ENCODE results near the gene EIF4EBP3. TPM values are rescaled to one million over a fixed set of nuclear protein-coding genes. Genes with fewer than 3 reads are reported as not detected.

The EIF4EBP3 gene
- total RNA-seq, 1 experiment from 2014 or later = 7.7 TPM

DNA sequence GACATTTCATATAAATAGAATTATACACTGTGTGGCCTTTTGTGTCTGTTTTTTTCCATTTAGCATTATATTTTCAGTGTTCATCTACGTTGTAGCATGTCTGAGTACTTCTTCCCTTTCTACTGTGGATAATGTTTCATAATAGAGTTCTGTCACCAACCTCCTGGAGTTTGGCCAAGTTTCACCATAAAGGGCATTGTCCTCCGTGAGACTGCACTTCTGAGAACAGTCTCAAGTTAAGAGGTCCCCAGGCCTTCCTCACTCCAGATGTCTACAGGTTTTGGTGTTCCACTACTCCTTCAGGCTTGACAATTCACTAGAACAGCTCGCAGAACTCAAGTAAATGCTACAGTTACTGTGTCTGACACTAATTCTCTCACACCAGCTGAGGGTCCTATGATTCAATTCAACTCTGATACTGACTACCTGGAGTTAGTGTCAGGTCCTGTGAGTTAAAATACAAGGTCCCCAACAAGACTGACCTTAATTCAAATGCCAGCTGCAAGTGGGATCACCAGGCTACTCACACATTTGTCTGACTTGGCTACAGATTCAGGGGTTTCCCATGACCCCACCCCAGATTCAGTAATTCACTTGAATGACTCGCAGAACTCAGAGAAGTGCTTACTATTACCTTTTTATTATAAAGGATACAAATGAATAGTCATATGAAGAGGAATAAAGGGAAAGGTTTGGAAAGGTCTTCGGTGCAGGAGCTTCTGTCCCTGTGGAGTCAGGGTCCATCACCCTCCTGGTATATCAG, 48.3 kb downstream of the EIF4EBP3 start:
- no peak overlapping the region for H3K9ac ChIP-seq (ENCODE audit: extremely low read depth, insufficient read length, low read length)
- H3K23ac ChIP-seq (ENCODE audit: insufficient read length, low read depth, low read length) = no peak overlapping the region
- H3K4me1 ChIP-seq (ENCODE audit: insufficient read depth, low read length) = no peaks in the 10 kb centered on the region
- H3K79me2 ChIP-seq (ENCODE audit: insufficient read depth, low read length) = no peaks in the 10 kb centered on the region
- H3K23me2 ChIP-seq (ENCODE audit: insufficient read length, low read depth, low read length, poor library complexity, severe bottlenecking) = no peaks in the 10 kb centered on the region
- H3K9me3 Mint-ChIP-seq = no peaks in the 10 kb centered on the region; a peak in 1 of 5 replicates
- no CpG with 5 or more reads among the region's 5 CpGs for WGBS (ENCODE audit: extremely low coverage, insufficient read length, low lambda C conversion rate)
- H2AFZ ChIP-seq (ENCODE audit: low read length) = no peak overlapping the region
- H3K4me2 ChIP-seq (ENCODE audit: insufficient read depth, insufficient read length, low read length) = no peak overlapping the region
- no peaks in the 10 kb centered on the region for H3K36me3 Mint-ChIP-seq (ENCODE audit: insufficient read depth in 1 of 3, low read depth in 3 of 3)
- no peak overlapping the region for H2BK15ac ChIP-seq (ENCODE audit: low read depth, low read length)
- H3K56ac ChIP-seq (ENCODE audit: insufficient read length, low read depth, low read length) = no peak overlapping the region
- H3T11ph ChIP-seq (ENCODE audit: low read length) = no peak overlapping the region
- H3K27me3 ChIP-seq (ENCODE audit: insufficient read depth, low read length) = no peaks in the 10 kb centered on the region
- H2BK120ac ChIP-seq (ENCODE audit: low read depth, low read length, poor library complexity, severe bottlenecking) = no peak overlapping the region
- no peak overlapping the region for H3K18ac ChIP-seq (ENCODE audit: insufficient read length, low read depth, low read length)
- no peaks in the 10 kb centered on the region for H3K9me3 ChIP-seq (ENCODE audit: control insufficient read depth, low read depth, low read length)
- no peak overlapping the region for H2BK20ac ChIP-seq (ENCODE audit: low read depth, low read length, poor library complexity, severe bottlenecking)
- no peak overlapping the region for H4K8ac ChIP-seq (replicated peaks; ENCODE audit: insufficient read length, low read depth, low read length)
- no peak overlapping the region for H3K27ac Mint-ChIP-seq
- H2BK5ac ChIP-seq (ENCODE audit: insufficient read length, low read length) = no peak overlapping the region
- no peak overlapping the region for H3K27ac ChIP-seq (ENCODE audit: insufficient read length, low read depth, low read length)
- H3K79me1 ChIP-seq (ENCODE audit: insufficient read depth, low read depth, low read length, poor library complexity, severe bottlenecking) = no peaks in the 10 kb centered on the region
- H3K4ac ChIP-seq (ENCODE audit: low read depth, low read length) = no peak overlapping the region
- H3K4me1 Mint-ChIP-seq = peaks cover 5 to 6% of the 10 kb centered on the region in 2 experiments
- no peak for DNase-seq
- H4K5ac ChIP-seq (ENCODE audit: insufficient read length, low read depth, low read length) = no peak overlapping the region
- H4K20me1 ChIP-seq (ENCODE audit: control insufficient read depth, insufficient read depth, insufficient read length) = no peaks in the 10 kb centered on the region
- H3K14ac ChIP-seq (ENCODE audit: insufficient read depth, low read length) = no peak overlapping the region
- TF ChIP-seq, protein P1, sequence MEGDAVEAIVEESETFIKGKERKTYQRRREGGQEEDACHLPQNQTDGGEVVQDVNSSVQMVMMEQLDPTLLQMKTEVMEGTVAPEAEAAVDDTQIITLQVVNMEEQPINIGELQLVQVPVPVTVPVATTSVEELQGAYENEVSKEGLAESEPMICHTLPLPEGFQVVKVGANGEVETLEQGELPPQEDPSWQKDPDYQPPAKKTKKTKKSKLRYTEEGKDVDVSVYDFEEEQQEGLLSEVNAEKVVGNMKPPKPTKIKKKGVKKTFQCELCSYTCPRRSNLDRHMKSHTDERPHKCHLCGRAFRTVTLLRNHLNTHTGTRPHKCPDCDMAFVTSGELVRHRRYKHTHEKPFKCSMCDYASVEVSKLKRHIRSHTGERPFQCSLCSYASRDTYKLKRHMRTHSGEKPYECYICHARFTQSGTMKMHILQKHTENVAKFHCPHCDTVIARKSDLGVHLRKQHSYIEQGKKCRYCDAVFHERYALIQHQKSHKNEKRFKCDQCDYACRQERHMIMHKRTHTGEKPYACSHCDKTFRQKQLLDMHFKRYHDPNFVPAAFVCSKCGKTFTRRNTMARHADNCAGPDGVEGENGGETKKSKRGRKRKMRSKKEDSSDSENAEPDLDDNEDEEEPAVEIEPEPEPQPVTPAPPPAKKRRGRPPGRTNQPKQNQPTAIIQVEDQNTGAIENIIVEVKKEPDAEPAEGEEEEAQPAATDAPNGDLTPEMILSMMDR (conservative IDR thresholded peaks at IDR 0.05) = no peak
- no peak overlapping the region for H4K91ac ChIP-seq (ENCODE audit: insufficient read length, low read depth, low read length)
- no peak overlapping the region for H2BK12ac ChIP-seq (ENCODE audit: insufficient read length, low read depth, low read length)
- H3K27me3 Mint-ChIP-seq (ENCODE audit: low read depth) = peaks cover 9% of the 10 kb centered on the region
- H2AK5ac ChIP-seq (ENCODE audit: insufficient read length, low read length) = no peak overlapping the region
- H3K4me3 Mint-ChIP-seq = no peak overlapping the region
